Thoracic aorta (tissue), 2 donors: ENCODE measurements around the gene SCMH1. TPM values are rescaled to one million over a fixed set of nuclear protein-coding genes. Genes with fewer than 3 reads are reported as not detected.
"Not testable (repeated sequence)": the region's sequence is repeated elsewhere in the genome, so short reads cannot be mapped to it uniquely, and the experiment has no call there.

ENCODE experiments used
- ATAC-seq: fragments of 150-250 bp; one replicate; pipeline ENCODE4 v1.8.0; 2017; ENCODE audit warnings: low read depth; ENCODE audit not compliant: insufficient number of reproducible peaks, low FRiP score
- DNase-seq: peaks from one replicate; pipeline ENCODE4 v3.0.0-alpha.2; 2020; ENCODE audit warnings: low spot score
- H3K27ac ChIP-seq, 2 donors: fragments of 200-600 bp; sonication (generic); 1 replicate in 1 of 2; 2 replicates in 1 of 2; pipeline ENCODE4 v1.5.1; 2016; ENCODE audit warnings: mild to moderate bottlenecking in 2 of 2, moderate library complexity in 2 of 2
- H3K27me3 ChIP-seq: fragments of 200-600 bp; sonication (generic); replicated peaks from 2 replicates; pipeline ENCODE4 v1.6.0; 2016; ENCODE audit warnings: mild to moderate bottlenecking; ENCODE audit not compliant: insufficient read depth
- H3K36me3 ChIP-seq: fragments of 200-600 bp; sonication (generic); one replicate; pipeline ENCODE4 v1.5.1; 2016
- H3K4me1 ChIP-seq, 2 donors: fragments of 200-600 bp; sonication (generic); 1 replicate in 1 of 2; 2 replicates in 1 of 2; pipeline versions ENCODE4 v1.5.1 to v1.6.0; 2016; ENCODE audit warnings: low read depth in 2 of 2, mild to moderate bottlenecking in 1 of 2; ENCODE audit not compliant: control insufficient read depth in 1 of 2
- H3K4me3 ChIP-seq: fragments of 200-600 bp; sonication (generic); 2 replicates; pipeline ENCODE4 v1.5.1; 2016; ENCODE audit warnings: mild to moderate bottlenecking
- H3K9me3 ChIP-seq: fragments of 200-600 bp; sonication (generic); 2 replicates; pipeline ENCODE4 v1.5.1; 2016
- CTCF ChIP-seq: fragments of 200-600 bp; sonication (generic); IDR thresholded peaks from one replicate; pipeline ENCODE4 v1.5.1; 2019; ENCODE audit warnings: antibody characterized with exemption
- total RNA-seq, 2 donors: library from RNA; depleted of rRNA; stranded (reverse); fragments of >200 nt; gene quantifications; one replicate each; pipeline versions ENCODE4 v1.1.0 to v1.2.3, GENCODE V29; 2016

Gene SCMH1
- total RNA-seq, 2 donors from 2014 or later: 41.7 to 65.9 TPM

- H3K9me3 ChIP-seq: no peaks in the 10 kb centered on the region
- no peak overlapping the region for H3K27ac ChIP-seq
- no peak overlapping the region for H3K4me3 ChIP-seq
- peak; percentile 99 for TF ChIP-seq CTCF
- DNase-seq (peak; percentile 13), ATAC-seq (peak; percentile 77)
- no peaks in the 10 kb centered on the region for H3K4me1 ChIP-seq
- H3K27me3 ChIP-seq: no peaks in the 10 kb centered on the region
- no peaks in the 10 kb centered on the region for H3K36me3 ChIP-seq
Observed at GRCh38 chr1:41268154-41268770, 26.2 kb upstream of the SCMH1 start.

GRCh38 chr1:41261926-41262618 is 20.0 kb upstream of the SCMH1 start:
- DNase-seq (no peak), ATAC-seq (no peak)
- no peak for TF ChIP-seq CTCF
- Histone ChIP-seq H3K27ac (no peak overlapping the region), H3K4me1 (no peaks in the 10 kb centered on the region), H3K9me3 (no peaks in the 10 kb centered on the region), H3K4me3 (no peak overlapping the region), H3K27me3 (no peaks in the 10 kb centered on the region), H3K36me3 (no peaks in the 10 kb centered on the region)

- ATAC-seq: no peak
- Histone ChIP-seq H3K36me3 (no peaks in the 10 kb centered on the region), H3K4me1 (no peaks in the 10 kb centered on the region), H3K9me3 (no peaks in the 10 kb centered on the region), H3K27ac (no peak overlapping the region), H3K27me3 (no peaks in the 10 kb centered on the region), H3K4me3 (no peak overlapping the region)
- no peak for DNase-seq
- TF ChIP-seq CTCF: no peak
Observed at GRCh38 chr1:41260768-41261167, 18.7 kb upstream of the SCMH1 start.

GRCh38 chr1:41259221-41259620 is 17.1 kb upstream of the SCMH1 start:
- no peak for DNase-seq
- no peak for TF ChIP-seq CTCF
- no peaks in the 10 kb centered on the region for H3K27me3 ChIP-seq
- H3K4me1 ChIP-seq: no peaks in the 10 kb centered on the region
- H3K9me3 ChIP-seq: no peaks in the 10 kb centered on the region
- ATAC-seq: no peak
- no peaks in the 10 kb centered on the region for H3K36me3 ChIP-seq
- no peak overlapping the region for H3K4me3 ChIP-seq
- H3K27ac ChIP-seq: no peak overlapping the region

GRCh38 chr1:41255978-41256377 is 13.9 kb upstream of the SCMH1 start:
- Histone ChIP-seq H3K4me1 (no peaks in the 10 kb centered on the region), H3K36me3 (no peaks in the 10 kb centered on the region), H3K27ac (no peak overlapping the region), H3K9me3 (no peaks in the 10 kb centered on the region), H3K4me3 (no peak overlapping the region), H3K27me3 (no peaks in the 10 kb centered on the region)
- no peak for ATAC-seq
- TF ChIP-seq CTCF: no peak
- no peak for DNase-seq

GRCh38 chr1:41251120-41251519 is 9.0 kb upstream of the SCMH1 start:
- not testable (repeated sequence) for ATAC-seq, H3K9me3 ChIP-seq, DNase-seq, H3K27ac ChIP-seq, H3K36me3 ChIP-seq, H3K4me1 ChIP-seq, H3K27me3 ChIP-seq, H3K4me3 ChIP-seq
